Neural cell (in vitro differentiated cells): ENCODE measurements around the gene SLIT3. TPM values are rescaled to one million over a fixed set of nuclear protein-coding genes. Genes with fewer than 3 reads are reported as not detected.

Source experiments
- H2AFZ ChIP-seq: fragments of 200-600, 300-800 bp; sonication (generic), shearing (Covaris generic); 2 replicates; pipeline ENCODE4 v1.6.0; 2014; ENCODE audit warnings: low read depth, mild to moderate bottlenecking, antibody characterized with exemption, low read length, moderate library complexity
- H3F3A ChIP-seq: fragments of 200-600 bp; shearing (Covaris generic); 2 replicates; pipeline ENCODE4 v1.6.1; 2016; ENCODE audit warnings: mild to moderate bottlenecking, moderate library complexity, mixed read lengths, antibody characterized with exemption, low read length; ENCODE audit not compliant: insufficient read depth, poor library complexity, severe bottlenecking
- H3K27ac ChIP-seq: fragments of 200-600, 300-800 bp; sonication (generic), shearing (Covaris generic); 2 replicates; pipeline ENCODE4 v1.5.1; 2014; ENCODE audit warnings: mild to moderate bottlenecking, low read length, moderate library complexity
- H3K27me3 ChIP-seq: fragments of 300-800, 200-600 bp; sonication (generic), shearing (Covaris generic); 2 replicates; pipeline ENCODE4 v1.6.0; 2014; ENCODE audit warnings: mild to moderate bottlenecking, low read depth, low read length, moderate library complexity; ENCODE audit not compliant: insufficient read depth
- H3K36me3 ChIP-seq: fragments of 300-800, 200-600 bp; sonication (generic), shearing (Covaris generic); 2 replicates; pipeline ENCODE4 v1.5.1; 2014; ENCODE audit warnings: mild to moderate bottlenecking, antibody characterized with exemption, low read length, moderate library complexity; ENCODE audit not compliant: insufficient read depth
- H3K4me2 ChIP-seq: fragments of 300-800, 200-600 bp; sonication (generic), shearing (Covaris generic); 2 replicates; pipeline ENCODE4 v1.6.0; 2014; ENCODE audit warnings: mild to moderate bottlenecking, low read length
- H3K4me3 ChIP-seq: fragments of 300-800, 200-600 bp; sonication (generic), shearing (Covaris generic); 2 replicates; pipeline ENCODE4 v1.5.1; 2014; ENCODE audit warnings: mild to moderate bottlenecking, low read length, moderate library complexity
- H3K79me2 ChIP-seq: fragments of 200-600 bp; shearing (Covaris generic); replicated peaks from 2 replicates; pipeline ENCODE4 v1.6.0; 2014; ENCODE audit warnings: mild to moderate bottlenecking, low read length, moderate library complexity; ENCODE audit not compliant: insufficient read depth
- H3K9ac ChIP-seq: fragments of 300-800, 200-600 bp; sonication (generic), shearing (Covaris generic); 2 replicates; pipeline ENCODE4 v1.6.1; 2016; ENCODE audit warnings: mild to moderate bottlenecking, low read length, mixed read lengths
- H3K9me2 ChIP-seq: fragments of 200-600 bp; shearing (Covaris generic); 2 replicates; pipeline ENCODE4 v1.6.1; 2016; ENCODE audit warnings: mild to moderate bottlenecking, low read length, mixed read lengths; ENCODE audit not compliant: insufficient read depth
- H3K9me3 ChIP-seq: fragments of 200-600, 300-800 bp; sonication (generic), shearing (Covaris generic); 2 replicates; pipeline ENCODE4 v1.6.1; 2016; ENCODE audit warnings: mild to moderate bottlenecking, mixed run types, low read length, moderate library complexity, mixed read lengths
- H4K20me1 ChIP-seq: fragments of 200-600 bp; shearing (Covaris generic); 2 replicates; pipeline ENCODE4 v1.6.1; 2016; ENCODE audit warnings: mild to moderate bottlenecking, mixed run types; ENCODE audit not compliant: insufficient read depth
- EP300 ChIP-seq: fragments of 450-650 bp; conservative IDR thresholded peaks from 2 replicates; pipeline ENCODE4 v1.6.1; 2014; ENCODE audit warnings: antibody characterized with exemption, mild to moderate bottlenecking, moderate library complexity; ENCODE audit not compliant: poor library complexity, severe bottlenecking
- EZH2 ChIP-seq: fragments of 200-600, 300-800 bp; shearing (Covaris generic), sonication (generic); IDR thresholded peaks from 2 replicates; pipeline ENCODE4 v1.6.1; 2014; ENCODE audit warnings: antibody characterized with exemption, low read length, borderline replicate concordance, mild to moderate bottlenecking; ENCODE audit not compliant: insufficient read depth, poor library complexity, severe bottlenecking
- MXI1 ChIP-seq: fragments of 450-650 bp; conservative IDR thresholded peaks from 2 replicates; pipeline ENCODE4 v1.6.1; 2014; ENCODE audit warnings: antibody characterized with exemption, mild to moderate bottlenecking; ENCODE audit not compliant: poor library complexity, severe bottlenecking
- POLR2AphosphoS5 ChIP-seq: IDR thresholded peaks from 2 replicates; pipeline ENCODE4 v1.6.1; 2012
- RAD21 ChIP-seq: fragments of 450-650 bp; conservative IDR thresholded peaks from 2 replicates; pipeline ENCODE4 v1.6.1; 2014; ENCODE audit warnings: antibody characterized with exemption, mild to moderate bottlenecking, moderate library complexity
- SMC3 ChIP-seq: fragments of 450-650 bp; conservative IDR thresholded peaks from 2 replicates; pipeline ENCODE4 v1.6.1; 2014; ENCODE audit warnings: antibody characterized with exemption, mild to moderate bottlenecking, moderate library complexity; ENCODE audit not compliant: poor library complexity
- TAF1 ChIP-seq: IDR thresholded peaks from 2 replicates; pipeline ENCODE4 v1.6.1; 2012; ENCODE audit warnings: low read depth
- polyA plus RNA-seq: library from polyadenylated mRNA; depleted of rRNA; stranded (reverse); fragments of >200 nt; gene quantifications from 2 replicates; pipeline ENCODE4 v1.2.3, GENCODE V29; 2014
- TF ChIP-seq, protein P1 (sequence below): IDR thresholded peaks from 2 replicates; pipeline ENCODE4 v1.6.1; 2012; ENCODE audit warnings: borderline replicate concordance
- TF ChIP-seq, protein P2 (sequence below): fragments of 450-650 bp; IDR thresholded peaks from 2 replicates; pipeline ENCODE4 v1.5.1; 2014; ENCODE audit warnings: antibody characterized with exemption, mild to moderate bottlenecking, moderate library complexity; ENCODE audit not compliant: poor library complexity, severe bottlenecking

SLIT3 gene
- polyA plus RNA-seq, 1 donor from 2014 or later = 1.2 TPM

DNA sequence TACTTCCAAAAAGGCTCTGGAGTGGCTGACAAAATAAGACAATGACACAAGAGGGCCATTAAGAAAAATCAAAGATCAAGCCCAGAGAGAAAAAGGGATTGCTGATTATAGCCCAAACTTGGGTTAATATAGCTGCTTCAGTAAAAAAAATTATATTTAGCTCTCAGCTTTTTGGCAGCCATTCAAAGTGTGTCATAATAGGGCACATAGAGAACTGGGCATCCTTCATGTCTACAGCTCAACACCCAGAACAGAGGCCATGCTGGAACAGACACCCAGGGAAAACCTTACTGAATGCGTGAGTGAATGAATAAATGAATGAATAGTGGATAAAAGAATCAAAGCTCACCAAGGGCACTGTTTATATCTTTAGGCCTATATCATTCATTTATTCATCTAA is 110.1 kb downstream of the SLIT3 start:
- Histone ChIP-seq H3F3A (no peaks in the 10 kb centered on the region), H3K27ac (no peak overlapping the region), H3K9me3 (no peaks in the 10 kb centered on the region), H3K27me3 (no peaks in the 10 kb centered on the region), H2AFZ (no peak overlapping the region), H3K9ac (no peak overlapping the region), H3K36me3 (no peaks in the 10 kb centered on the region), H3K4me2 (no peak overlapping the region), H3K79me2 (no peaks in the 10 kb centered on the region), H4K20me1 (no peaks in the 10 kb centered on the region), H3K4me3 (no peak overlapping the region), H3K9me2 (no peaks in the 10 kb centered on the region)
- TF ChIP-seq TAF1 (no peak), SMC3 (no peak), MXI1 (no peak), POLR2AphosphoS5 (no peak), RAD21 (no peak), EZH2 (no peak), EP300 (no peak)
- TF ChIP-seq, protein P1, sequence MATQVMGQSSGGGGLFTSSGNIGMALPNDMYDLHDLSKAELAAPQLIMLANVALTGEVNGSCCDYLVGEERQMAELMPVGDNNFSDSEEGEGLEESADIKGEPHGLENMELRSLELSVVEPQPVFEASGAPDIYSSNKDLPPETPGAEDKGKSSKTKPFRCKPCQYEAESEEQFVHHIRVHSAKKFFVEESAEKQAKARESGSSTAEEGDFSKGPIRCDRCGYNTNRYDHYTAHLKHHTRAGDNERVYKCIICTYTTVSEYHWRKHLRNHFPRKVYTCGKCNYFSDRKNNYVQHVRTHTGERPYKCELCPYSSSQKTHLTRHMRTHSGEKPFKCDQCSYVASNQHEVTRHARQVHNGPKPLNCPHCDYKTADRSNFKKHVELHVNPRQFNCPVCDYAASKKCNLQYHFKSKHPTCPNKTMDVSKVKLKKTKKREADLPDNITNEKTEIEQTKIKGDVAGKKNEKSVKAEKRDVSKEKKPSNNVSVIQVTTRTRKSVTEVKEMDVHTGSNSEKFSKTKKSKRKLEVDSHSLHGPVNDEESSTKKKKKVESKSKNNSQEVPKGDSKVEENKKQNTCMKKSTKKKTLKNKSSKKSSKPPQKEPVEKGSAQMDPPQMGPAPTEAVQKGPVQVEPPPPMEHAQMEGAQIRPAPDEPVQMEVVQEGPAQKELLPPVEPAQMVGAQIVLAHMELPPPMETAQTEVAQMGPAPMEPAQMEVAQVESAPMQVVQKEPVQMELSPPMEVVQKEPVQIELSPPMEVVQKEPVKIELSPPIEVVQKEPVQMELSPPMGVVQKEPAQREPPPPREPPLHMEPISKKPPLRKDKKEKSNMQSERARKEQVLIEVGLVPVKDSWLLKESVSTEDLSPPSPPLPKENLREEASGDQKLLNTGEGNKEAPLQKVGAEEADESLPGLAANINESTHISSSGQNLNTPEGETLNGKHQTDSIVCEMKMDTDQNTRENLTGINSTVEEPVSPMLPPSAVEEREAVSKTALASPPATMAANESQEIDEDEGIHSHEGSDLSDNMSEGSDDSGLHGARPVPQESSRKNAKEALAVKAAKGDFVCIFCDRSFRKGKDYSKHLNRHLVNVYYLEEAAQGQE = no peak
- TF ChIP-seq, protein P2, sequence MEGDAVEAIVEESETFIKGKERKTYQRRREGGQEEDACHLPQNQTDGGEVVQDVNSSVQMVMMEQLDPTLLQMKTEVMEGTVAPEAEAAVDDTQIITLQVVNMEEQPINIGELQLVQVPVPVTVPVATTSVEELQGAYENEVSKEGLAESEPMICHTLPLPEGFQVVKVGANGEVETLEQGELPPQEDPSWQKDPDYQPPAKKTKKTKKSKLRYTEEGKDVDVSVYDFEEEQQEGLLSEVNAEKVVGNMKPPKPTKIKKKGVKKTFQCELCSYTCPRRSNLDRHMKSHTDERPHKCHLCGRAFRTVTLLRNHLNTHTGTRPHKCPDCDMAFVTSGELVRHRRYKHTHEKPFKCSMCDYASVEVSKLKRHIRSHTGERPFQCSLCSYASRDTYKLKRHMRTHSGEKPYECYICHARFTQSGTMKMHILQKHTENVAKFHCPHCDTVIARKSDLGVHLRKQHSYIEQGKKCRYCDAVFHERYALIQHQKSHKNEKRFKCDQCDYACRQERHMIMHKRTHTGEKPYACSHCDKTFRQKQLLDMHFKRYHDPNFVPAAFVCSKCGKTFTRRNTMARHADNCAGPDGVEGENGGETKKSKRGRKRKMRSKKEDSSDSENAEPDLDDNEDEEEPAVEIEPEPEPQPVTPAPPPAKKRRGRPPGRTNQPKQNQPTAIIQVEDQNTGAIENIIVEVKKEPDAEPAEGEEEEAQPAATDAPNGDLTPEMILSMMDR = no peak

DNA sequence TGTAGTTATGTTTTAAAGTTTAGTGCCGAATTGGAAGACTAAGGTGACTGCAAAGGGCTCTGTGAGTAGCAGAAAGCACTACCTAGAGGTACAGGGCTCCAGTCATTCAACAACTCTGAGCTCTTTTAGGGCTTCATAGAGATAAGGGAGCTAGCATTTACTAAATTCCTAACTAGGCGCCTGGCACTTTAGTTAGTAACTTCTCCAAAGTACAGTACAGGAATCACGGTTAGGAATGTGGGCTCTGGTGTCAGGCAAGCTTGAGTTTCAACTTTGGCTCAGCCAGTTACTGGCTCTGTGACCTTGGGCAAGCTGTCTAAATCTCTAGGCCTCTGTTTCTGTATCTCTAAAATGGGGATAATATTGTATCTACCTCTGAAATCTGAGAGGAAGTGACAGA is 115.3 kb downstream of the SLIT3 start:
- Histone ChIP-seq H3K4me2 (no peak overlapping the region), H3K79me2 (no peaks in the 10 kb centered on the region), H3K9ac (no peak overlapping the region)

More for the DNA sequence above, 115.3 kb downstream of the SLIT3 start:
- TF ChIP-seq TAF1 = no peak
- TF ChIP-seq, protein P1 = no peak
- TF ChIP-seq POLR2AphosphoS5 = no peak
- no peak for TF ChIP-seq MXI1
- TF ChIP-seq EZH2 = no peak
- no peak for TF ChIP-seq SMC3
- TF ChIP-seq, protein P2 = no peak
- TF ChIP-seq RAD21 = no peak
- Histone ChIP-seq H3K27ac (no peak overlapping the region), H3K9me3 (no peaks in the 10 kb centered on the region), H2AFZ (no peak overlapping the region), H4K20me1 (no peaks in the 10 kb centered on the region), H3F3A (no peaks in the 10 kb centered on the region), H3K4me3 (no peak overlapping the region), H3K36me3 (no peaks in the 10 kb centered on the region), H3K27me3 (no peaks in the 10 kb centered on the region), H3K9me2 (no peaks in the 10 kb centered on the region)
